HG03025 (cell line): Measurements from ENCODE around the gene PIAS4.
"Not testable (repeated sequence)": the region's sequence is repeated elsewhere in the genome, so short reads cannot be mapped to it uniquely, and the experiment has no call there.

Experiments used
- ATAC-seq: cut with Tn5 transposase; IDR thresholded peaks from one replicate; pipeline ENCODE4 v1.9.1; 2021; ENCODE audit warnings: mild to moderate bottlenecking, moderate library complexity; ENCODE audit not compliant: unreplicated experiment, low FRiP score

Gene PIAS4

GRCh38 chr19:3995607-3996006 is 11.9 kb upstream of the PIAS4 start:
- ATAC-seq = no peak

GRCh38 chr19:3998667-3999412 is 8.7 kb upstream of the PIAS4 start:
- ATAC-seq = not testable (repeated sequence)

- ATAC-seq = not testable (repeated sequence)
Observed at GRCh38 chr19:4000798-4001197, 6.7 kb upstream of the PIAS4 start.

GRCh38 chr19:4005436-4005835 is 2.1 kb upstream of the PIAS4 start:
- ATAC-seq = not testable (repeated sequence)

- peak; percentile 14 for ATAC-seq
Observed at GRCh38 chr19:4007836-4008539, 452 bp downstream of the PIAS4 start.

- ATAC-seq = no peak
Observed at GRCh38 chr19:4009990-4010807, 2.7 kb downstream of the PIAS4 start.

GRCh38 chr19:4010808-4011110 is 3.2 kb downstream of the PIAS4 start:
- ATAC-seq = no peak

- ATAC-seq = not testable (repeated sequence)
Observed at GRCh38 chr19:4011430-4011829, 3.9 kb downstream of the PIAS4 start.

GRCh38 chr19:4012092-4012974 is 4.8 kb downstream of the PIAS4 start:
- ATAC-seq = no peak

- no peak for ATAC-seq
Observed at GRCh38 chr19:4012975-4013634, 5.6 kb downstream of the PIAS4 start.

GRCh38 chr19:4013886-4014540 is 6.5 kb downstream of the PIAS4 start:
- no peak for ATAC-seq

GRCh38 chr19:4014541-4015491 is 7.3 kb downstream of the PIAS4 start:
- ATAC-seq = no peak

- ATAC-seq = no peak
Observed at GRCh38 chr19:4015705-4016402, 8.3 kb downstream of the PIAS4 start.

- ATAC-seq = no peak
Observed at GRCh38 chr19:4016486-4016885, 8.9 kb downstream of the PIAS4 start.

- no peak for ATAC-seq
Observed at GRCh38 chr19:4016903-4017638, 9.5 kb downstream of the PIAS4 start.

- ATAC-seq = no peak
Observed at GRCh38 chr19:4018140-4018613, 10.6 kb downstream of the PIAS4 start.
